Measurements from ENCODE around the gene JMY.

- TF ChIP-seq POLR2A (IDR thresholded peaks at IDR 0.05; ENCODE audit: low read depth) (no peak), CTCF (IDR thresholded peaks at IDR 0.05) (no peak), POLR2AphosphoS5 (IDR thresholded peaks at IDR 0.05) (no peak), EP300 (IDR thresholded peaks at IDR 0.05) (no peak)
Observed at GRCh38 chr5:79186455-79186854, 49.5 kb upstream of the JMY start.

Measured in esophagus muscularis mucosa (tissue), 4 donors.